Subcutaneous adipose tissue (tissue), 4 donors: ENCODE data around the gene ZNF425. TPM values are rescaled to one million over a fixed set of nuclear protein-coding genes. Genes with fewer than 3 reads are reported as not detected.

Experiments
- CTCF ChIP-seq: fragments of 450-650 bp; IDR thresholded peaks from one replicate; pipeline ENCODE4 v1.5.1; 2016; ENCODE audit warnings: low read depth, mild to moderate bottlenecking, control low read depth, antibody characterized with exemption, moderate library complexity
- small RNA-seq: library from RNA; depleted of rRNA; stranded (forward); fragments of <200 nt; gene quantifications from one replicate; pipeline ENCODE3, GENCODE V24; 2016
- total RNA-seq, 4 donors: library from RNA; depleted of rRNA; stranded (reverse); fragments of >200 nt; gene quantifications; one replicate each; pipeline ENCODE4 v1.1.0, GENCODE V29; 2016

Gene ZNF425
- total RNA-seq, 4 donors from 2014 or later: 0.82 to 2.9 (median 1.1) TPM

GRCh38 chr7:149070372-149071125, 55.6 kb downstream of the ZNF425 start:
- no peak for TF ChIP-seq CTCF

- TF ChIP-seq CTCF: no peak
These were observed 58.3 kb downstream of the ZNF425 start for GRCh38 chr7:149067869-149068268.

- no peak for TF ChIP-seq CTCF
These were observed 62.6 kb downstream of the ZNF425 start for GRCh38 chr7:149063476-149063875.

GRCh38 chr7:149060156-149060555, 66.0 kb downstream of the ZNF425 start:
- TF ChIP-seq CTCF: no peak

GRCh38 chr7:149053885-149054284, 72.2 kb downstream of the ZNF425 start:
- no peak for TF ChIP-seq CTCF

- no peak for TF ChIP-seq CTCF
These were observed 72.7 kb downstream of the ZNF425 start for GRCh38 chr7:149053384-149053783.

Small RNAs within 50 kb of the gene (small RNA-seq; reads per million reads assigned to genes)
- not detected for gene COX6B1P1
- gene RN7SL521P: not detected

Other genes starting within 250 kb of the ZNF425 start
- gene EZH2, start 242.0 kb downstream of the ZNF425 start, total RNA-seq: 1 to 10 TPM; 1.1 to 4.9 (median 2.2) TPM
- gene PDIA4, start 97.8 kb downstream of the ZNF425 start, total RNA-seq: 10 to 100 TPM; 27.9 to 72.4 (median 56.3) TPM
- 1 to 10 TPM; 1.3 to 4.1 (median 3.1) TPM for gene ZNF786, start 35.6 kb downstream of the ZNF425 start, total RNA-seq
- 10 to 100 TPM in 3 of 4 donors, 1 to 10 TPM in 1; 9.5 to 15.8 (median 14.4) TPM for gene ZNF398, start 21.1 kb upstream of the ZNF425 start, total RNA-seq
- gene ZNF282, start 69.2 kb upstream of the ZNF425 start, total RNA-seq: 10 to 100 TPM in 3 of 4 donors, 1 to 10 TPM in 1; 5.7 to 14.5 (median 13.1) TPM
- 1 to 10 TPM; 2.0 to 5.5 (median 4.4) TPM for gene ZNF212, start 113.3 kb upstream of the ZNF425 start, total RNA-seq
- gene ZNF783, start 135.9 kb upstream of the ZNF425 start, total RNA-seq: 10 to 100 TPM in 2 of 4 donors, 1 to 10 TPM in 2; 9.1 to 30.3 (median 11.9) TPM